Stimulated activated CD4-positive, alpha-beta T cell treated with anti-CD3 and anti-CD28 coated beads, Interleukin-12 subunit alpha, Interleukin-12 subunit beta, amount 100 ng/mL, for 24 hours (primary cell): ENCODE data around the gene UQCRH.
"Not testable (repeated sequence)": the region's sequence is repeated elsewhere in the genome, so short reads cannot be mapped to it uniquely, and the experiment has no call there.

Experiments
- DNase-seq, 2 experiments: peaks; one replicate each; pipeline ENCODE4 v3.0.0-alpha.2; 2020; ENCODE audit warnings: low read depth in 2 of 2

The UQCRH gene

DNA sequence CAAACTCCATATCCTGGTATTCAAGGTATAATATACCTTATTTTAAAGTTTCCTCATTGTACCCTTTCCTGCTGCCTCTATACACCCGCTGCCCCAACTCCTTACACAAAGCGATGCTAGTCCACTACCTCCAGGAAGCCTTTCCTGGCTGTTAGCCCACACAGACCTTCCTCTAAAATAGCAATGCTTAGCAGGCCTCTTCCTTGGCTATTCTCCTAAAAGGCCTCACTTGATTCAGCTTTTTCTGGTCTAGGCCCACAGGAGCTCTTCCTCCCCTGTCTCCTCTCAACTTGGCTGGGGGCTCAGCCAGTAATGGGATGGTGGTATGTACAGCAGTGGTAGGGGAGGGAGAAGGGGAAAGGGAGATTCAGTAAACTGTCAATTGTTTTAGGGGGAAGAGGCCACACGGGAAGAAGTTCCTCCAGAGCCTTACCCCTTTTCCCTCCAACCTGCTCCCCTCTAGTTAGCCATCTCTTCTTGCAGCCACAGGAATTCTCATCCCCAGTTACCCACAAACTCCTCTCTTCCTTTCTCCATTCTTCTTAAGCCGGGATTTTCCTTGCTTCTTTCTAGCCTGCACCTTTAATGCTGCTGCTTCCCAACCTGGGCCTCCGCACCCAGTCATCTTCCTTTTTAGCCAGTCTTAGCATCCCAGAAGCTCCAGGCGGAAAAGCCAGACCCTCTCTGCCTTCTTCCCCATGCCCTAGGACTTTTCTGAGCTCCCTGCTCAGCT is 2.7 kb upstream of the UQCRH start:
- no peak for DNase-seq

DNA sequence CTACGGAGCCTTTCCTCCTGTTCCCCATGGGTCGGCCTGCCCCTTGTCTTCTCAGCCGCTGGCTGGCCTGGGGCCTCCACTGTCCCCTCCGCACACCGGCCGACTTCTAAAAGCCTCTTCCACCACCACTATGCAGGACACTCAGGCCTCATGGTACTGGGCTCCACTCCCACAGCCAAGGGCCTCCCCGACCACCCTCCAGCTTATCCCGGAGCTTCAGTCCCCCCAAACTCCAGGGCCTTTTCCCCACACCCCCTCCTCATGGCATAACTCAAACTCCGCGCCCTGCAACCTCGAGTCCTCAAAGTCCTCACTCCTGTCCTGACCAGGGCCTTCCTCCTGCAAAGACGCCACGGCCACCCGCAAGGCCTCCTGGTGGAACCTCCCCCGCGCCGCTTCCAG is 2.1 kb upstream of the UQCRH start:
- no peak for DNase-seq

DNA sequence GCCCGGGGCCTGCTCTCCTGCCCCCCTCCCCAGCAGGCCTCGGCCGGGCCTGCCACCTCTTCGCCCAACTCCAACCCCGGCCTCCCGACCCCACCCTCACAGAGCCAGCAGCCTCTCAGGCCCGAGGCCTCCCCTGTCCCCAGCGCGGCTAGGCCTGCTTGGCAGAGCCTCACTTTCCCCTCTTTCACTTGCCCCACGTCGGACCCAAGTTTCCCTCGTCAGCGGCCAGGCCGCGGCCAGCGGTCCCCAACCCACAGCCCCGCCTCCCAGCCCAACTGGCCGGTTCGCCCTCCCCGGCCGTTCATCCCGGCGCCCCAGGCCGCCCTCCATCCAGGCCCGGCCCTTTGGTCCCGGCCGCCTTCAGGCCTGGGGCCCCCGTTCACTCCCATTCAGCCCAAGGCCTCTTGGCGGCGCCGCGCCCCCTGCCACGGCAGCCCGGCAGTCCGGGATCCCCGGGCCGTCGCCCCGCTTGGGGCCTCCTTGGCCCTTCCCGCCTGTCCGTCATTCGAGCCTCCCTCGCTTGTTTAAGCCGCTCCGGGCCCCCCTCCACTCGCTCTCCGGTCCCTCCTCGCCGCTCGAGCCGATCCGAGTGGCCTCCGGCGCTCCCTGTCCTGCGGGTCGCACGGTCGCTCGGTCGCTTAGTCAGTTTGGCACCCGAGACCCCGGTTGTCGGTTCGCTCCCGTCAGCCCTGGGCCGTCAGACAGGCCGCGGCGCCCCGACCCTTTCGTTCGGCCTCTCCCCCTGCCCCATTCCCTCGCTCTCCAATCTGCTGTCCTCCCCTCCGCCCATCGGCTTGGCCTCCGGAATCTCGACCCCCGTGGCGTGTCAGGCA is 1.5 kb upstream of the UQCRH start:
- DNase-seq: peak; percentile 29 to 47

DNA sequence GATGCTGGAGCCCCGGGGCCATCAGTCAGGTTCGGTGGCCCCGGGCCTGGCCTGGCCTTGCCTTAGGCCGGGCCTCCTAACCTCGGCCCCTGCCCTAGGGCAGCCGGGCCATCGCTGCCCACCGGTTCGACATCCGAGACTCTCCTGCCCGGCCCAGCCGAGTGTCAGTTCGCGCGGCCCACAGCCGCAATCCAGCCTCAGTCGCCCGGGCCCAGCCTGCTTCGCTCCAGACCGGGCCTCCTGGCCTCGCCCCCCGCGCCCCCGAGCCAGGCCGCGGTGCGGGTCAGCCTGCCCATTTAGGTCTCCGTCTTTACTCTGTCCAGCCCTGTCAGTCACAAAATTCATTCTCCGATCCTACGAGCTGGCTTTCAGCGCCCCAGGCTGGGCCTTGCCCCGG is 859 bp upstream of the UQCRH start:
- no peak for DNase-seq

DNA sequence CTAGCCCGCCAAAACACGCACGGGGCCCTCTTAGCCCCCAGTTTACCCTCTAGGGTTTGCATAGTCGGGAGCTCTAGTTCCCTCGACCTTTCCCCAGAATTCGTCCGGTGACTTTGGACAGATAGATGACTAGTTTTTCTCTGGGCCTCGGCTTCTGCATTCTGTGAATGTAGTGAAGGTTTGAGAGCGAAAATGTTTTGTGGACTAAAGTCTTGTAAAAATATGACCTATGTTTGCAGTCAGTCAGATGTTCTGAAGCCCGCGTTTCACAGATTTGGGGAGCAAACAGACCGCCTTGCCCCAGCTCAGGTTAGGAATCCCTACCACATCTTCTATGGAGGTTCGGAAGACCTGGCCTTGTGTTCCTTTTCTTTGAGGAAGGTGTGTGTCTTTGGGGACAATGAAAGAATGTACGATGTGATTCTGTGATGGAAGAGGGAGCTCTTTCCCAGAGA is 401 bp downstream of the UQCRH start:
- DNase-seq: no peak

DNA sequence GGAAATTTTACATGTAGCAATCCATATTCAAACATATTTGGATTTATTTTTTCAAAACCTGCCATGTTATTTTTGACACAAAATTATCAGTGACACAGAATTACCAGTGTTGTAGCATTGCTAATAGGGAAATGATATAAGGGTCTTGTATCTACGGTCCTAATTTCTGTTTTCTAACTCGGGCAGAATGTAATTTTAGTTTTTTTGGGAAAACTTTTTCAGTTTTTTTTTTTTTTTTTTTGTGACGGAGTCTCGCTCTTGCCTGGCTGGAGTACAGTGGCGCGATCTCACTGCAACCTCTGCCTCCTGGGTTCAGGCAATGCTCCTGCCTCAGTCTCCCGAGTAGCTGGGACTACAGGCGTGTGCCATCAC is 2.6 kb downstream of the UQCRH start:
- DNase-seq: no peak

DNA sequence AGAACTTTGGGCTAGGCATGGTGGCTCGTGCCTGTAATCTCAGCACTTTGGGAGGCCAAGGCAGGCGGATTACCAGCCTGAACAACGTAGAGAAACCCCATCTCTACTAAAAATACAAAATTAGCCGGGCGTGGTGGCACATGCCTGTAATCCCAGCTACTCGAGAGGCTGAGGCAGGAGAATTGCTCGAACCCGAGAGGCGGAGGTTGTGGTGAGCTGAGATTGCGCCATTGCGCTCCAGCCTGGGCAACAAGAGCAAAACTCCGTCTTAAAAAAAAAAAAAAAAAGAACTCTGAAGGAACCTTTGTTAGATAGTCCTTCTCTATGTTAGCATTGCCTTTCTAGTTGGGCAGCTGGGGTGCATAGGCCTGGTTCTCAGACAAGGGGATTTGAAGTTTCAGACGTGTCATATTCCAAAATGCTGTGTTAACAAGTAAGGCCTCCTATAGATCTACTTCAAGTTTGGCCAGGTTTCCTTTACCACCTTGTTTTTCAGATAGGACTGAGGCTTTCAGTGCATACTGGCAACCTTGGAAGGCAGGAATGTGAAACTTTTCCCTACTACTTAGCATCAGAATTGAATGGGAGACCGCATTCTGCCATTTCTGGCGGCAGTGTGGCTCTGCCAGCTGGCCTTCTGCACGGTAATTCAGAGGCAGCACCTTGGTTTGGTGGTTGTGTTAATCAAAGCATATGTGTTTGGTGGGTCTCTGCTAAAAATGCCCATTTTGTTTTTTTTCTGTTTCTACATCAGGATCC is 6.1 kb downstream of the UQCRH start:
- DNase-seq: no peak

DNA sequence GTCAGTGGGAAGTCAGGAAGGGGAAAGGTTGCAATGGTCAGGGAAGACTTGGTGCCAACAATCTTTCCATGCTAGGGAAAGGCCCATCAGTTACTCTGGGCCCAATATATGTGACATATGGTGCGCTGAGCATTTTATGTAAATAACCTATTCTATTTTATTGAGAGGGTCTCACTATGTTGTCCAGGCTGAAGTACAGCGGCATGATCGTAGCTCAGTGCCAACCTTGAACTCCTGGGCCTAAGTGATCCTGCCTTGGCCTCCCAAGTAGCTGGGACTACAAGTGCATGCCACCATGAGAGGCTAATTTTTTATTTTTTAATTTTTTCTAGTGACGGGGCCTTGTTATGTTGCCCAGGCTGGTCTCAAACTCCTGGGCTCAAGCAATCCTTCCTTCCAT is 6.8 kb downstream of the UQCRH start:
- DNase-seq: no peak

DNA sequence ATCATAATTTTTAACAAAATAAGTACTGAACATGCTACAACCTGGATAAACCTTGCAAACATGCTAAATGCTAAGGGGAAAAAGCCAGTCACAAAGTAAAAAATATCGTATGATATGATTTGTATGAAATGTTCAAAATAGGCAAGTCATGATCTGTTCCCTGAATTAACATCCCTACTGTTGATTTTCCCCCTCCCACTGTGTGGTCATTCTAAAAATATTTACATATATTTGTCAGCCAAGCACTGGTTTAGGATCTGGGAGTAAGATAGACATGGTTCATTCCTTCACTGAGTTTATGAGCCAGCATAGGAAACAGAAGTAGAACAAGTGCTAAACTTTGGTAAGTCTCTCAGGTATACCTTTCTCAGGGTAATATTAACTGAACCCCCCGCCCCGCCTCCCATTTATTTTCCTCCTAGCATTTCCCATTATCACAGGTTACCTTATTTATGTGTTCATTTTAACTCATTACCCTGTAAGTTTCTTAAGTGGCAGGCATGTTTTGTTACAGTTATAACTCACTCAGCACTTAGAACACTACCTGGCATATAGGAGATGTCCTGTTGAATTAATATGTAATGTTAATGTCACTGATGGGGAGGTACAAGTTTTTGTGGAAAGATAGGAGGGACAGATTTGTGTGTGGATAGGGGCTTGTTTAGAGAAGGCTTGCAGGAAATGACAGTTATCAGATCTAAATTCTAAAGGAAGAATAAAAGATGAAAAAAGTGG is 12.3 kb downstream of the UQCRH start:
- no peak for DNase-seq

DNA sequence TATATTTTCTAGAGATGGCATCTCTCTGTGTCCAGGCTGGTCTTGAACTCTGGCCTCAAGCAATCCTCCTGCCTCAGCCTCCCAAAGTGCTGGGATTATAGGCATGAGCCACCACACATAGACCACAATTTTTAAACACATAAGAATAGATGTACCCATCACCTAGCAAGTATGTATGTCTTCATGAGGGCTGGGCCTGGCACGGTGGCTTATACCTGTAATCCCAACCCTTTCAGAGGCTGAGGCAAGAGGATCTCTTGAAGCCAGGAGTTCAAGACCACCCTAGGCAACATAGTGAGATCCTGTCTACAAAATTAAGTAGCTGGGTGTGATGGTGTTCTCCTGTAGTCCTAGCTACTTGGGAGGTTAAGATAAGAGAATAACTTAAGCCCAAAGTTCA is 13.8 kb downstream of the UQCRH start:
- no peak for DNase-seq

DNA sequence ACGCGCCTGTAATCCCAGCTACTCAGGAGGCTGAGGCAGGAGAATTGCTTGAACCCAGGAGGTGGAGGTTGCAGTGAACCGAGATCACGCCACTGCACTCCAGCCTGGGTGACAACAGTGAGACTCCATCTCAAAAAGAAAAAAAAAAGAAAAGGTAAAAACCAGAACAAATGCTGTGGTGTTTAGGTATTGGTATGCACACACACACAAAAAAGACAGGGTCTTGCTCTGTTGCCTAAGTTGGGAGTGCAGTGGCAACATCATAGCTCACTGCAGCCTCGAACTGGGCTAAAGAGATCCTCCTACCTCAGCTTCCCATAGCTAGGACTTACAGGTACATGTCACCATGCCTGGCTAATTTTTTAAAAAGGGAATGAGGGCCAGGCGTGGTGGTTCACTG is 15.8 kb downstream of the UQCRH start:
- DNase-seq: not testable (repeated sequence)

DNA sequence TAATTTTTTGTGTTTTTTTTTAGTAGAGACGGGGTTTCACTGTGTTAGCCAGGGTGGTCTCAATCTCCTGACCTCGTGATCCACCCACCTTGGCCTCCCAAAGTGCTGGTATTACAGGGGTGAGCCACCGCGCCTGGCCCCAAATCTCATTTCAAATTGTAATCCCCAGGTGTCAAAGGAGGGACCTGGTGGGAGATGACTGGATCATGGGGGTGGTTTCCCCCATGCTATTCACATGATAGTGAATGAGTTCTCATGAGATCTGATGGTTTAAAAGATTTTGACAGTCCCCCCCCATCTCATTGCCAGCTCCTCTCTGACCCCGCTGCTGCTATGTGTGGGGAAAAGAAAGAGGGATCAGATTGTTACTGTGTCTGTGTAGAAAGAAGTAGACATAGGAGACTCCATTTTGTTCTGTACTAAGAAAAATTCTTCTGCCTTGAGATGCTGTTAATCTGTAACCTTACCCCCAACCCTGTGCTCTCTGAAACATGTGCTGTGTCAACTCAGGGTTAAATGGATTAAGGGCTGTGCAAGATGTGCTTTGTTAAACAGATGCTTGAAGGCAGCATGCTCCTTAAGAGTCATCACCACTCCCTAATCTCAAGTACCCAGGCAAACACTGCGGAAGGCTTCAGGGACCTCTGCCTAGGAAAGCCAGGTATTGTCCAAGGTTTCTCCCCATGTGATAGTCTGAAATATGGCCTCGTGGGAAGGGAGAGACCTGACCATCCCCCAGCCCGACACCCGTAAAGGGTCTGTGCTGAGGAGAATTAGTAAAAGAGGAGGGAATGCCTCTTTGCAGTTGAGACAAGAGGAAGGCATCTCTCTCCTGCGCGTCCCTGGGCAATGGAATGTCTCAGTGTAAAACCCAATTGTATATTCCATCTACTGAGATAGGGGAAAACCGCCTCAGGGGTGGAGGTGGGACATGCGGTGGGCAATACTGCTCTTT is 16.7 kb downstream of the UQCRH start:
- DNase-seq: not testable (repeated sequence)

DNA sequence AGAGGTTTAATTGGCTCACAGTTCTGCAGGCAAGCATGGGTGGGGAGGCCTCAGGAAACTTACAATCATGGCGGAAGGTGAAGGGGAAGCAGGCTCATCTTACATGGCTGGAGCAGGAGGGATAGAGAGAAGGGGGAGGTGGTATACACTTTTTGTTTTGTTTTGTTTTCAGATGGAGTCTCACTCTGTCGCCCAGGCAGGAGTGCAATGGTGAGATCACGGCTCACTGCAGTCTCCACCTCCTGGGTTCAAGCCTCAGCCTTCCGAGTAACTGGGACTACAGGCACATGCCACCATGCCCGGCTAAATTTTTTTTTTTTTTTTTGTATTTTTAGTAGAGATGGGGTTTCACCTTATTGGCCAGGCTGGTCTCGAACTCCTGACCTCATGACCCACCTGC is 18.7 kb downstream of the UQCRH start:
- DNase-seq: not testable (repeated sequence)

DNA sequence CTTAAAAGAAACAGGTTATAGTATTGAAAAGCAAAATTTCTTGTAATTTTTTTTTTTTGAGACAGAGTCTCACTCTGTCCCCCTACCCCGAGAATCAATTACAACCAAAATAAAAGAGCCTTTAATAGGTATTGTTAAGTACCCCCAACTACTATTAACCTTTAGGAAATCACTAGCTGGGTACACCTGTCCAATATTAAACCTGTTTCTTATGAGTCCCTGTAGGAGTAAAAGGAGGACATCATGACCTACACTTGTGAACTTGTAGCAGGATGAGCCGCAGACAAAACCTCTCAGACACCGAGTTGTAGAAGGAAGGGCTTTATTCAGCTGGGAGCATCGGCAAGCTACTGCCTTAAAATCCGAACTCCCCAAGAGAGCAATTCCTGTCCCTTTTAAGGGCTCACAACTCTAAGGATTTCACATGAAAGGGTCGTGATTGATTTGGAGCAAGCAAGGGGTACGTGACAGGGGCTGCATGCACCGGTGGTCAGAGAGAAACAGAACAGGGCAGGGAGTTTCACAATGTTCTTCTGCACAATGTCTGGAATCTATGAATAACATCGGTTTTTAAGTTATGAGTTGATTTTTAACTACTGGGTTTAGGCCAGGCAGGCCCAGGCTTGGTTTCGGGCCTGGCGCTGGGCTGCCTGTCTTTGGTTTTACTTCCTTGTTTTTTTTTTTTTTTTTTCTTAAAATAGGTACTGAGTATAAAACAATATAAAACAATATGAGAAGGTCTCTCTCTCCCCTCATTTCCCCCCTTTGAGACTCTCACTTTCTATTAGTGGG is 22.0 kb downstream of the UQCRH start:
- not testable (repeated sequence) for DNase-seq

DNA sequence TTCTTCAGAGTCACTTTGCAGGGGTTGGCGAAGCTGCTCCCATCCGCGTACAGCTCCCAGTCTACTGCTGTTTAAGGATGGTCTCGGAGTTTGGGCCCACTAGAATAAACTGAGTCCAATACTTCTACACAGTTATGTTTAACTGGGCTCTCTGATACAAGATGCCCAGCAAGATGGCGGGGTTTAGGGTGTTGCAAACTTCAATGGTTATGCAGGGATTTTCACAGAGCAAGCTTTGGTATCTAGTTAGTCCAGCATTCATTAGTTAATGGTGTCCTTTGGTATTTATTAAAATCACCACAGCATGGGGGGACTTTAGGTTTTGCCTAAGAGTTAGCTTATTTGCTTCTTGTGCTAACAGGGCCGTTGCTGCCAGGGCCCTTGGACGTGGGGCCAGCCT is 24.7 kb downstream of the UQCRH start:
- DNase-seq: not testable (repeated sequence)

DNA sequence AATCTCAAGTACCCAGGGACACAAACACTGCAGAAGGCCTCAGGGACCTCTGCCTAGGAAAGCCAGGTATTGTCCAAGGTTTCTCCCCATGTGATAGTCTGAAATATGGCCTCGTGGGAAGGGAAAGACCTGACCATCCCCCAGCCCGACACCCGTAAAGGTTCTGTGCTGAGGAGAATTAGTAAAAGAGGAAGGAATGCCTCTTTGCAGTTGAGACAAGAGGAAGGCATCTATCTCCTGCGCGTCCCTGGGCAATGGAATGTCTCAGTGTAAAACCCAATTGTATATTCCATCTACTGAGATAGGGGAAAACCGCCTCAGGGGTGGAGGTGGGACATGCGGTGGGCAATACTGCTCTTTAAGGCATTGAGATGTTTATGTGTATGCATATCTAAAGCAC is 26.3 kb downstream of the UQCRH start:
- not testable (repeated sequence) for DNase-seq

DNA sequence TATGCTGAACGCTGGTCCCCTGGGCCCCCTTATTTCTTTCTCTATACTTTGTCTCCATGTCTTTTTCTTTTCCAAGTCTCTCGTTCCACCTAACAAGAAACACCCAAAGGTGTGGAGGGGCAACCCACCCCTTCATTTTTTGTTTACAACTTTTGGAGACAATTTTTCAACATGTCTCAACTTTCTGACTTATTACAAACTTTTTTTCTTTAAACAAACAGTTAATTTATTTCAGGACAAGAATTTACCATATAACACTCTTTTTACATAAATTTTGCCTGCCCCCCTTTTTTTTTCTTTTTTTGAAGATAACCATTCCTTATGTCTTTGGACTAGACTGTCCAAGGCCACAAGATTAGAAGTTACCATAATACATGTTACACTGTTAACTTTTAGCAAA is 26.9 kb downstream of the UQCRH start:
- DNase-seq: not testable (repeated sequence)

DNA sequence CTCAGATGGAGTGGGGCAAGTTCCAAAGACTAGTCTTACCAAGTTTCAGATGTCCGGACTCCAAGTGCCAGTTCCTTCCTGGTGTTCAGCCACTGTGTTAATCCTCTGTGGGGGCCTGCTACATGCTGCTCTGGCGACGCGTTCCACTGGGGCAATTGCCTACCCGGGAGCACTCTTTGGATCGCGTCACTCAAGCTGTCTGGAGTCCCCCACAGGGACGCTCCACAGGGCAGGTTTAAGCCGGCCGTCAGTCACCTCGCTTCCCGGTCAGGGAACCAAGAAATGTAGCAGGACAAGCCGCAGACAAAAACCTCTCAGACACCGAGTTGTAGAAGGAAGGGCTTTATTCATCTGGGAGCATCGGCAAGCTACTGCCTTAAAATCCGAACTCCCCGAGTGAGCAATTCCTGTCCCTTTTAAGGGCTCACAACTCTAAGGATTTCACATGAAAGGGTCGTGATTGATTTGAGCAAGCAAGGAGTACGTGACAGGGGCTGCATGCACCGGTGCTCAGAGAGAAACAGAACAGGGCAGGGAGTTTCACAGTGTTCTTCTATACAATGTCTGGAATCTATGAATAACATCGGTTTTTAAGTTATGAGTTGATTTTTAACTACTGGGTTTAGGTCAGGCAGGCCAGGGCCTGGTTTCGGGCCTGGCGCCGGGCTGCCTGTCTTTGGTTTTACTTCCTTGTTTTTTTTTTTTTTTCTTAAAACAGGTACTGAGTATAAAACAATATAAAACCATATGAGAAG is 28.5 kb downstream of the UQCRH start:
- not testable (repeated sequence) for DNase-seq
